Sigmoid colon (tissue), 7 donors: Measurements from ENCODE around the gene TBC1D10A. TPM values are rescaled to one million over a fixed set of nuclear protein-coding genes. Genes with fewer than 3 reads are reported as not detected.

Source experiments
- DNase-seq: peaks from one replicate; pipeline ENCODE4 v3.0.0-alpha.2; 2019
- H3K27ac ChIP-seq, 4 donors: fragments of 200-600 bp; sonication (generic); one replicate each; pipeline ENCODE4 v1.5.1; 2016 to 2019; ENCODE audit warnings: mild to moderate bottlenecking in 1 of 4
- H3K27me3 ChIP-seq, 3 donors: fragments of 200-600 bp; sonication (generic); one replicate each; pipeline ENCODE4 v1.5.1; 2019; ENCODE audit warnings: mild to moderate bottlenecking in 1 of 3
- H3K36me3 ChIP-seq, 4 donors: fragments of 200-600 bp; sonication (generic); one replicate each; pipeline ENCODE4 v1.5.1; 2016 to 2019
- H3K4me1 ChIP-seq, 4 donors: fragments of 200-600 bp; sonication (generic); one replicate each; pipeline ENCODE4 v1.5.1; 2017 to 2019
- H3K4me3 ChIP-seq, 4 donors: fragments of 200-600 bp; sonication (generic); one replicate each; pipeline ENCODE4 v1.5.1; 2017 to 2019; ENCODE audit warnings: mild to moderate bottlenecking in 2 of 4, moderate library complexity in 1 of 4
- H3K9me3 ChIP-seq, 4 donors: fragments of 200-600 bp in 3 of 4; sonication (generic) in 3 of 4; one replicate each; pipeline versions ENCODE4 v1.5.1 to v1.6.1; 2013 to 2019
- CTCF ChIP-seq, 4 experiments: fragments of 450-650 bp in 3 of 4; fragments of 200-600 bp in 1 of 4; IDR thresholded peaks; one replicate each; pipeline ENCODE4 v1.5.1; 2016 to 2019; ENCODE audit warnings: antibody characterized with exemption in 4 of 4, mild to moderate bottlenecking in 3 of 4, moderate library complexity in 2 of 4
- EP300 ChIP-seq, 4 donors: sonication (generic); formaldehyde crosslinking; IDR thresholded peaks; one replicate each; pipeline ENCODE4 v1.6.1; 2017; ENCODE audit warnings: antibody characterized with exemption in 4 of 4
- POLR2A ChIP-seq, 2 donors: fragments of 450-650 bp; IDR thresholded peaks; one replicate each; pipeline ENCODE4 v1.6.1; 2016; ENCODE audit warnings: antibody characterized with exemption in 2 of 2, mild to moderate bottlenecking in 2 of 2, moderate library complexity in 2 of 2
- POLR2AphosphoS5 ChIP-seq, 4 donors: sonication (generic); formaldehyde crosslinking; IDR thresholded peaks; one replicate each; pipeline ENCODE4 v1.6.1; 2017; ENCODE audit warnings: antibody characterized with exemption in 4 of 4
- whole genome bisulfite sequencing, 2 donors: extraction: QIAGEN DNeasy Blood & Tissue Kit; methylation state at CpG; one replicate each; pipeline ENCODE4 v1.1.7; 2013; 5-methylcytosine and 5-hydroxymethylcytosine counted together
- intact Hi-C: fragments of 100-400 bp; cut with DNase I; formaldehyde crosslinking; loops from one replicate; pipeline ENCODE4 v1.15.1; 2023
- polyA plus RNA-seq, 3 donors: library from polyadenylated mRNA; stranded (reverse); fragments of 200-250 nt; gene quantifications; one replicate each; pipeline ENCODE4 v1.2.3, GENCODE V29; 2013
- total RNA-seq, 4 donors: library from RNA; depleted of rRNA; stranded (reverse); fragments of >200 nt; gene quantifications; one replicate each; pipeline ENCODE4 v1.1.0, GENCODE V29; 2016
- donor health status: healthy with polysubstance abuse.
- donor health status: Bipolar disorder and iron deficiency.
- donor health status: healthy.

The TBC1D10A gene
- total and polyA plus RNA-seq, 7 donors, result 12.5 to 35.4 (median 29.1) TPM

GRCh38 chr22:30289141-30289979 is 37.4 kb downstream of the TBC1D10A start, which contains the start of gene CASTOR1:
Gene CASTOR1, minus strand, starts transcription at chr22:30289505. Its CDS starts 8 bp downstream, at chr22:30289497.
- Histone ChIP-seq H3K9me3 (no peaks in the 10 kb centered on the region), H3K4me3 (peak within 1 kb of the TSS; percentile 90 to 95 (median 93)), H3K4me1 (peaks cover 0 to 42% (median 35%) of the 10 kb centered on the region in 4 donors), H3K27me3 (no peaks in the 10 kb centered on the region), H3K36me3 (peaks cover 21 to 52% (median 28%) of the 10 kb centered on the region in 4 donors), H3K27ac (peak within 1 kb of the TSS; percentile 95 to 98 (median 96))
- peak; percentile 86 to 96 (median 94) for TF ChIP-seq POLR2AphosphoS5 (IDR thresholded peaks at IDR 0.05)
- no peak for TF ChIP-seq EP300 (IDR thresholded peaks at IDR 0.05)
- TF ChIP-seq POLR2A (IDR thresholded peaks at IDR 0.05), result peak; percentile 81 to 85
- intact Hi-C loops, result loop anchor here (1.0 kb wide), 1 partner anchor 67 kb away; the partner anchor contains the start of gene SF3A1
- 0% methylated on average over 85 of the region's 85 CpGs for WGBS, 2 donors
- DNase-seq, result peak; percentile 100

- H3K4me1 ChIP-seq, result peaks cover 0 to 42% (median 35%) of the 10 kb centered on the region in 4 donors
- no peaks in the 10 kb centered on the region for H3K9me3 ChIP-seq
- peak overlapping the region; percentile 95 to 98 (median 96) for H3K27ac ChIP-seq
- no peaks in the 10 kb centered on the region for H3K27me3 ChIP-seq
- H3K36me3 ChIP-seq, result peaks cover 14 to 48% (median 21%) of the 10 kb centered on the region in 4 donors
- TF ChIP-seq CTCF (IDR thresholded peaks at IDR 0.05) (no peak), EP300 (IDR thresholded peaks at IDR 0.05) (no peak), POLR2A (IDR thresholded peaks at IDR 0.05) (no peak), POLR2AphosphoS5 (IDR thresholded peaks at IDR 0.05) (no peak)
- WGBS, 2 donors, result 14 to 17% methylated on average over 27 of the region's 27 CpGs
- H3K4me3 ChIP-seq, result peak overlapping the region; percentile 90 to 95 (median 93)
- DNase-seq, result peak; percentile 72
- intact Hi-C loops, result loop anchor here (1.0 kb wide), 3 partner anchors 38 to 99 kb away; partner anchors contain the start of genes RNF215, SF3A1 and TBC1D10A
These were observed 38.2 kb downstream of the TBC1D10A start for GRCh38 chr22:30288419-30289140.

- peak in 1 of 2 donors; percentile 20 for TF ChIP-seq POLR2A (IDR thresholded peaks at IDR 0.05)
- peak; percentile 50 to 86 (median 77) for TF ChIP-seq POLR2AphosphoS5 (IDR thresholded peaks at IDR 0.05)
- TF ChIP-seq EP300 (IDR thresholded peaks at IDR 0.05), result no peak
- peak; percentile 80 to 90 (median 87) for TF ChIP-seq CTCF (IDR thresholded peaks at IDR 0.05)
- H3K9me3 ChIP-seq, result no peaks in the 10 kb centered on the region
- peaks cover 6 to 40% (median 14%) of the 10 kb centered on the region in 4 donors for H3K36me3 ChIP-seq
- peak overlapping the region; percentile 90 to 95 (median 93) for H3K4me3 ChIP-seq
- peak overlapping the region; percentile 95 to 98 (median 96) for H3K27ac ChIP-seq
- peaks cover 0 to 42% (median 35%) of the 10 kb centered on the region in 4 donors for H3K4me1 ChIP-seq
- WGBS, 2 donors, result 7 to 18% methylated on average over 5 of the region's 5 CpGs
- peak; percentile 96 for DNase-seq
- intact Hi-C loops, result loop anchor here (1.0 to 2.0 kb wide), 3 partner anchors 25 to 99 kb away; partner anchors contain the start of genes RNF215 and TBC1D10A
- H3K27me3 ChIP-seq, result no peaks in the 10 kb centered on the region
These were observed 38.9 kb downstream of the TBC1D10A start for GRCh38 chr22:30287648-30288418.

GRCh38 chr22:30286813-30287647 is 39.7 kb downstream of the TBC1D10A start:
- Histone ChIP-seq H3K9me3 (no peaks in the 10 kb centered on the region), H3K4me1 (peaks cover 0 to 38% (median 33%) of the 10 kb centered on the region in 4 donors), H3K27ac (peak overlapping the region in 2 of 4 donors; percentile 96 to 98), H3K36me3 (peaks cover 3 to 32% (median 7%) of the 10 kb centered on the region in 4 donors), H3K4me3 (no peak overlapping the region), H3K27me3 (no peaks in the 10 kb centered on the region)
- peak; percentile 81 for DNase-seq
- intact Hi-C loops, result loop anchor here (2.0 kb wide), 1 partner anchor 24 kb away; no protein-coding TSS in a partner anchor
- TF ChIP-seq POLR2A (IDR thresholded peaks at IDR 0.05) (no peak), CTCF (IDR thresholded peaks at IDR 0.05) (peak; percentile 69 to 84 (median 82))
- 18 to 57% methylated on average over 31 of the region's 31 CpGs for WGBS, 2 donors
